ENCODE measurements around the gene FLT3.

- TF ChIP-seq CTCF (IDR thresholded peaks at IDR 0.05) (no peak), POLR2AphosphoS5 (IDR thresholded peaks at IDR 0.05) (no peak)
These were observed 66.3 kb downstream of the FLT3 start for GRCh38 chr13:28033894-28034655.
